Hypothalamus (tissue), 51 donors: ENCODE results near the gene TRIL.

ENCODE experiments used
- DNase-seq, 51 donors: peaks; one replicate each; lab custom pipeline; 2025; lab: John Stamatoyannopoulos, UW

Gene TRIL

DNA sequence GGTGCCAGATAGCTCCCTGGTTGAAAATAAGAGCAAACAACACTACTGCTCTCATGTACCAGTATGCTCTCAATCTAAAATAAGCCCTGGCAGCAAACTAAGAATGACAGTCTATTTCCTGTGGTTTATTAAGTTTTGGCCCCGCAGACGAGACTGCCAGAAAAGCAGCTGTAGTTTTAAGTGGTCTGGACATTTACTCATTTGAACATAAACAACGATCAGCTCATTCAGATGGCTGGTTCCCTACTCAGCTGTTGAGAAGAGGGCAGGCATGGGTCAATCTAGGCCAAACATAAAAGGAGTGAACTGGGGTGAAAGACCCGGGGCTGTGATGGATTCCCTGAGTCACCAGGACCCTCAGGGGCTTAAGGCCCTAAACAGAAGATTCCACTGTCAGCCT is 4.5 kb downstream of the TRIL start:
- no peak for DNase-seq

DNA sequence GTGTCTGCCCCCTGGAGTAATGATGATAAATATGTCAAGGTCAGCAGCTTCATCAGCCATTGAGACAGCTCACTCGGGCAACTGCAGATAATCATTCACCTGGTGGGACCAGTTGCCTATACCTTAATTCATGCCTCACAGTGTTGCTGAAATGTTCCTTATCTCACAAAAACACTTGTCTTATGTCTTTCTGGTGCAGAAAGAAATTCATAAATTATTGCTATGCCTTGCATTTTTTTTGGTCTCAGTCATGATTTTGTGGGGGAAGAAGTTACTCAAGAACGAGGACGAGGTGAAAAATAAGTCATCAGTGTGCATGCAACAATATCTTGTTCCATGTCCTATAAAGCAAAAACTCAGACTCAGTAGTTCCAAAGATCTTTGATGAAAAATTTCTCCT is 16.0 kb downstream of the TRIL start:
- no peak for DNase-seq

DNA sequence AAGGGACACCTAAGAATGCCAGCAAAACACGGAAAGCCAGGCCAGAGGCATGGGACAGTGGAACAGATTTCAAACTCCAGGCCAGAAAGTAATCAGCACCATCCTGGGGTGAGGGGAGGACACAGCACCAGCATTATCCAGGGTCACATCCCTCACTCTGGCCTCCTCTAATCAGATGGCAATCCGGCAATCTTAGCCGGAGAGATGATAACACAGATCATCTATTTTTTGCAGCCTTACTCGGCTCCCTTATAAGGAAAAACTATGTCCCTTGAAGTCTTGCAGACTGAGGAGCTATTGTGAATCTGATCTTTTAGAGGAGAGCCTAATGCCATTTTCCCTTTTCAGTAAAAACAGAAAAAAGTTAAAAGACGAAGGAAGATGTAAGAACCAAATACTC is 16.5 kb downstream of the TRIL start:
- DNase-seq = no peak

DNA sequence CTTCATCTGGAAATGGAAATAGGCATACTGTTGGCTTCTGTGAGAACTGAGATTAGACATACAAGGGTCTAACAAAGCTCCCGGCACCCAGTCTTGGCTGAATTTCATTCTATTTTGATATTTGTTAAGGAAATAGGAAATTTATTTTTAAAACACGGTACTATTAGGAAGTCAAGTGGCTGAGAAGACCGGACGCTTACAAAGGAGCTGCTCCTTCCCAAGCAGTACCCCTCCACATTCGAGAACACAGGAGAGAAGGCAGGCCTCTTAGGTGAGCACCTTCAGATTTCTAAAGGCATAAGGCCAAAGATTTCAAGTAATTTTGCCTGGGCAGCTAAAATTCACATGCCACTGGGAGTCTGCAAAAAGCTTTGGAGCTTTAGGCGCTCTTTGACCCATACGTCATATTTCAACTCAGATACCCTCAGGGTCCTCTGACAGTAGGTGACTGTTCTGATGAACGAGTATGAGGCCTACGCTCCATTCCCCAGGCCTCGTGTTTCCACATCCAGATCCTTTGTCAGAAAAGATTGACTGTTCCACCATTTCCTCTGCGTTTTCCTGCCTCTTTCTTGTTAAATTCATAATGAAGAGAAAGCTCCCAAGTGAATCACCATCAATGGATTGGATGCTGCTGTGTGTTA is 17.3 kb downstream of the TRIL start:
- no peak for DNase-seq

DNA sequence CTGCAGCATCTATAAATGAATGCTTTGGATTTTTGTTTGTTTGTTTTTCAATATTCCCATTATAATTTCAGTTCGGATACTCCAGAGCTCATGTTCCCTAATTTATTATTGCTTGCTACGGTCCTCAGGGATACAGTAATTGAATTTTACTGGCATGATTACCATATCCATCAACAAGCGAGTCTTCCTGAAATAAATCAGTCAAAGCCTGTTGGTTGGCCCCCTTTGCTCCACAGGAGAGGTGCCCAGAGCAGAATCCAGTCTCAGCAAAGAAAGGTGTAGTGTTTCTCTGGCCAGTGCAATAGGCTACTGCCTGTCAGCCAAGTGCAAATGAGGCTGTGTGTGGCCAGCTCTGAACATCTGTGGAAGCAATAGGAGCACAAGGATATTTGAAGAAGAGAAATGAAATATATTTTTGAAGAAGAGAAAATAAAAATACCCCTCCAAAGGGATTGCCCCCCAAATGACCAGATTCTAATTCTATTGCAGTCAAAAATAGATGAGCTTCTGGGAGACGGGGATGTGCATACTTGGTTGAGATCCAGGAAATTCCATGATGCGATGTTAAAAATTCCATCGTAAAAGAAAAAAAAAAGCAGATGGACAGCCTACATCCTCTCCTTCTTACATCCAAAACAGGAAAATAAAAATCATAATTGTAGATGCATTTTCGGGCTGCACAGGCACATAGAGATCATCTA is 18.1 kb downstream of the TRIL start:
- DNase-seq = no peak

DNA sequence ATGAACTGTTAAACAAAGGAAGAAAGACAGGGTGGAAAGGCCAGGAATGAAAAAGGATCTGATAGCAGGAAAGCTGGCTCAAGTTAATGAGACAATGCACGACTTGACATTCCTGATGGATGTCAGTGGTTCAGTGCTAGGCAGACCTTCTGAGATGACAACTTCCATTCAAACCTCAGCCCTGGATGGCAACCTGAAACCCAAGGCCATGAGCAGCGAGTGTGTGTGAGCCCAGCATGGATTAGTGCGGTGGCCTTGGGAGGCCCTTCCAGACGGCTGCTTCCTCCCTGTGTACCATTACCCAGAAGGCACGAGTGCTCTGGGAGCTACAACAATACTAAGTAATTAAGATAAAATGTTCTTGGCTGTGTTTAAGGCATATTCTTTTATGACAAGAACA is 18.8 kb downstream of the TRIL start:
- DNase-seq = no peak

DNA sequence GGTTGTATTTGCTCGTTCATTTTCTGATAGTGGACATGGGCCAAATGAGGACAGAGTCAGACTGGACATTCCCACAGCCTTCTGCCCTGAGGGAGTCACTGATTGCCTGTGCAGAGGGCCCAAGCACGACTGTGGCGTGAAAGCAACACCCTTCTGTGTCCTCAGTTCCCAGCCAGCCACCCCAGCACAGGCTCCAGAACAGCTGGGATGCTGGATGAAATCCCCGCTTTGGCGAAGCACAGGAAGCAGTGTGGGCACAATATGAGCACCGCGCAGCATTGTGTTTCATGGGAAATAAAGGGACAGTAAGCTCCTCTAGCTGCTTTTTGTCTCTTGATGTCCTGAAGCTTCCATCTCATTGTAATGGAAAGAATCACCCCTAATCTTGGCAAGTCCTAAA is 20.5 kb downstream of the TRIL start:
- DNase-seq = no peak

DNA sequence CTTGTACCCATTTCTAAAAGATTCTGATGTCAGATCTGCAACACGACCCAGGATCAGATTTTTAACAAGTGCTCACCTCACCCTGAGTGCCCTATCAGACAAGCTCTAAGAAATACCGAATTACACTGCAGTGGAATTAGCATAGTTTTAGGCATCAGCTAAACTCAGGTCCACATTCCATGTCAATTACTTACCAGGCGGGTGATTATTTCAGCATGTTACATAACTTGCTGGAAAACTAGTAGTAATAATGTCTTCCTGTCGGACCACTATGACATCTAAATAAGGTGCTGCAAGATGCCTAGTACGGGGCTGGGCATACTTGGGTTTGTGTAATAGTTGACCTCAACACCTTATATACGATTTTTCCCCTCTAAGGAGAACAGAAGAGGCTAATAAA is 21.0 kb downstream of the TRIL start:
- no peak for DNase-seq

DNA sequence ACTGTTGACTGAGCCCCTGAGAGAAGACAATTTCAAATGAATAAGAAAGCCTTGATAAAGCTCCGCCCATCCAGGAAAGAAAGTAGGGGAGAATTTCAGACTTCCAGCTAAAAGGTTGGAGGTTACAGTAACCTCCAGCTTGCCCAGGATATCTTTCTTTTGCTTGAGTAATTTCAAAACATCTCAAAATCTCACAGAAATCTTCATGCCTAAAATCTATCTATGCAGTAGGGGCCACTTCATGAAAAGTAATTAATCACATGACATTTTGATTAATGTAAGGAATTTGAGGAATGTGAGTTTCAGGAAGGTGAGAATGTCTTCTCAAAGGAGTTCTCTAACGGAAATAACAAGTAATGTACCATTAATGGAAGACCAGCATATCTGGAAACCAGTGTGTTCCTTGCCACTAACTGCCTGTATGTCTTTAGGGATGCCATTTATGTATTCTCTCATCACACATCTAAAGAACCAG is 24.2 kb downstream of the TRIL start:
- DNase-seq = no peak

DNA sequence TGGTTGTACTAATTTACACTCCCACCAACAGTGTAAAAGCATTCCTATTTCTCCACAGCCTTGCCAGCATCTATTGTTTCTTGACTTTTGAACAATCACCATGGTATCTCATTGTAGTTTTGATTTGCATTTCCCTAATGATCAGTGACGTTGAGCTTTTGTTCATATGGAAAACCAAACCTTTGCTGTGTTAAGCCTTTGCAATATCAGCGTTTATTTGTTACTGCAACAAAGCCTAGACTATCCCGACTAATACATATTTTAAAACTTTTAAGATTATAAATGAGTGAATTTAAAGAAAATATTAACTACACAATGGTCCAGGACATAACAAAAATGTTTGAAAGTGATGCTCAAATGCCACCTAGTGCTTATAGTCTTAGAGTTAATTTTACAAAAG is 26.6 kb downstream of the TRIL start:
- DNase-seq = no peak

DNA sequence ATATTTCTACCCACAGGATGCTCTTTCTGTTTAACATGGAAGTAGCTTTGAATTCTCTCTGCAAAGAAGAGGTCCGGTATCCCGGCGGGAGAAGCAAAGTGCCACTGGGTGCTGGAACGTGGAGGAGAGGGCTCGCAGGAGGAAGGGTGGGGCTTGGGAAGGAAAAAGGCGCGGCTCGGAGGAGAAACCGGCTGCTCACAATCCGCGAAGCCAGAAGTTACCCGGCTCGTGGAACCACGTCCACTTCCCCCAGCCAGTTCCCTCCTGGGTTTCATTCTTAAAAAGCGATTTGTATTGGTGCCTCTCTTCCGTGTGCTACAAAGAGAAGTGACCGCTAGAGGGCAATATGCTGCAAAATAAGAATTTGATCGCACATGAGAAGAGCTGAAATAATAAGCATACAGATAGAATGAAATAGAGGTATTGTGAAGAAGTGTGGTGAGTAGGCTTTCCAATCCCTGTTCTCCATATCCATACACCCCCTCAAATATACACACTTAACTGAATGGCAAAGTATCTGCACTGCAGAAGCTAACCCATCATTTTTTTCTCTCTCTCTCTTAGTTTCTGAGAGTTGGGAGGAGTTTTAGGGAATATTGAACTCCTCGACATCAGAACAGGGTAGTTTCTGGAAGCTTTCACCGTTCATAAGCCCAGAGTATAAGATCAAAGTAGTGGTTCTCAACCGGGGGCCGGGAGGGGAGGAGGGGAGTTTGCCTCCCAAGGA is 31.1 kb downstream of the TRIL start:
- DNase-seq = peak in 40 of 51 donors; percentile 7 to 84 (median 46)

DNA sequence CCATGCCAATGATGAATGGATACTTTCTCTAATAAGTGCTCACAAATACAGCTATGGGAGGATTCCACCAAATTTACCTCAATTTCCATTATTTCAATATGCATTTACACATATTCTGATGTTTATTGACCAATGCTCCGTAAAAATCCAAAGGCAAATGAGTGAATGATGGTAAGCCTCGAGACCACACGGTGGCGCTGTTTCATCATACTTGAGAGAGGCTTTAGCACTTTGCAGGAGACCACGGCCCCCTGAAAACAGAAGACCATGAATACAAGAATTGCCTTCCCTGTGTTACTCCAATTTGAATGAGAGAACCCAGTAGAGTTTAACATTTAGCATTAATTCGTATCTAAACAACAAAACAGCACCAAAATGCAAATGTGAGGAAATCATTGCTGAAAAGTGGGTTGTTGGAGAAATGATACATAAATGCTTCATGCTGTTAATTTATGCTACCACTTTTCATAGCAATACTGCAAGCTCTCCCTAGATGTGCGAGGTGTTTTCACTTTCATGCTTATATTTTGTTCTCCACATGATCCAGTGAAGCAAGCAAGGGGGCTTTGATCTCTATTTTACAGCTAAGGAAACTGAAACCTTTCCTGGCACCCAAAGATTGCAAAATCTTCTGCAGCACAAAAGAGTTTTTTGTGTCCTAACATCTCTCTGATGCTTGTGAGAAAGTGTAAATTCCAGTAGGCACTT is 35.4 kb downstream of the TRIL start:
- peak in 39 of 51 donors; percentile 8 to 85 (median 47) for DNase-seq

DNA sequence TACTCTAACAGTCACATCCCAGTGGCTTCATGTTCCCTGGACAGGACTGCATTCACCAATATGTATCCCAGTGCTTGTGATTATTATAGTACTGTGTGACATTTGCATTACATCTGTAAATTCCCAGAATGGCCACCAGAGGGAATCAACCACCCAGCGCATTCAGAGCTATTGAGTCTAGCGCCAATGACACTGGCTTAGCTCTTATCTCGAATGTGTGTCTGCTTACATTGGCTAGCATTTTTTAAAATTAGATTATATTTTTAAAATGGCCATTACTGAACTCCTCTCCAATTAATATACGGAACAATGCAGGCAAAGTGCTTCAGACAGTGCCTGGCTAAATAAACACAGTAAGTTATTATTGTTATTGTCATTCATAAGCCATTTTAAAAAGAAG is 36.3 kb downstream of the TRIL start:
- peak in 27 of 51 donors; percentile 2 to 81 (median 26) for DNase-seq

DNA sequence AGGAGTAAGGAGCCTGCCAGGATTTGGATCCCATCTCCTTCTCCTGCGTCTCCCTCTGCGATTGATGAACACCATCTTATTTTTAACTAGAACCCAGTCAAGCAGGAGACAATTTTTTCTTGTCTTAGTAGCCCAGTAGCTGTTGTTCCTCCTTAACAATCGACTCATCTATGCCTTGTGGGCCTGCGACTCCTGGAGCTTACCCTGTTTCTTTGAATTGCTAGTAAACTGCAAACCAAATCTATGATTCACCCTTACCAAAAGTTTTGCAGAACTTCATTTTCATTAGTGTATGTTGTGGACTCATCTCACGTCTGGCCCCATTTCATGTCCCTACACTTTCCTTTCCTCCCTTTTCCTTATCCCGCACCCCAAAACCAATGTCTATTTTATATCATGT is 37.7 kb downstream of the TRIL start:
- no peak for DNase-seq

DNA sequence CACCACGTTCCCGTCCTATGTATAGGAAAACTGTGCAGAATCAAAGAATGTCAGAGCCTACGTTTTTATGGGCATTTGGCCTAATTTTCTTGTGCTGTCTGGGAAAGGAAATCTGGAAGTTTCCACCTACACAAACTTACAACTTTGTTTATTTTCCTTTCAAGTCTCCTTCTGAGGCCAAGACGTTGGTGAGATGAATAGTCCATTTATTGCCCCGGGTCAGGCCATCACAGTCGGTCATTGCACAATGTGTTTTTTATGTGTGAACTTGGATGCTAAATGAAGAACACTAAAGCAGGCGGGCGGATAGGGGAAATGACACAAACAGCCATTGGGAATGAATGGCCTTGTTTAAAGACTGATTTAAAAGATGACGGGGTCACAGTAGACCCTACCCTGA is 38.6 kb downstream of the TRIL start:
- peak in 15 of 51 donors; percentile 2 to 49 (median 15) for DNase-seq

DNA sequence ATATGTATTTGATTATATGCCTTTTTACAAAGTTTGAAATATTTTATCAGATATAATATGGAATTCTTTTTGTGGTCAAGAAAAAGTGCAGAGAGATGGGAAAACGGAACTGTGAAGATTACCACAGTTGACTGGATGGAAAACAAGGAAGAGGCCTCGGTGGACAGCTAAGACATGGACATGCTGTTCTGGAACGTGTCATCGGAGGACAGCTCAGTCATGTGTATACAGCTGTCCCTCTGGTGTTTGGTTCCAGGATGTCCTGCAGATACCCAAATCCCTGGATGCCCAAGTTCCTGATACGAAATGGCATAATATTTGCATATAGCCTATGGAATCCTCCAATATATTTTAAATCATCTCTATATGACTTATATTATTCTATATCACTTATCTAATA is 49.4 kb downstream of the TRIL start:
- no peak for DNase-seq

DNA sequence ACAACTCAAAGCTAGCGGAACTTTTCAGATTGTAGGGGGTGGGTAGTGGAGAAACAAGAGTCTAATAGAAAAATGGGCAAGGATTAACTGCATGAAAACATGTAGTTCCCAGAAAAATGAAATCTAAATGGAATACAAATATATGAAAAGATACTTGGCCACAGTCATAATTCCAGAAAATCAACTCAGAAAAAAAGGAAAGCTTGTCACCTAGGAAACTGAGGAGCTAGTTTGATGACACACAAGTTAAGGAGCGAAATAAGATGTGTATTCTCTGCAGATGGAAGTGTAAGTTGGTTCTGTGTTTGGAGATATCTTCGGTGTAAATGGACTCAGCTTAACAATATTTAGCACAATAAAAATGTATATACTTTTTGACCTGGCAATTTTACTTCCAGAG is 52.7 kb downstream of the TRIL start:
- DNase-seq = no peak

DNA sequence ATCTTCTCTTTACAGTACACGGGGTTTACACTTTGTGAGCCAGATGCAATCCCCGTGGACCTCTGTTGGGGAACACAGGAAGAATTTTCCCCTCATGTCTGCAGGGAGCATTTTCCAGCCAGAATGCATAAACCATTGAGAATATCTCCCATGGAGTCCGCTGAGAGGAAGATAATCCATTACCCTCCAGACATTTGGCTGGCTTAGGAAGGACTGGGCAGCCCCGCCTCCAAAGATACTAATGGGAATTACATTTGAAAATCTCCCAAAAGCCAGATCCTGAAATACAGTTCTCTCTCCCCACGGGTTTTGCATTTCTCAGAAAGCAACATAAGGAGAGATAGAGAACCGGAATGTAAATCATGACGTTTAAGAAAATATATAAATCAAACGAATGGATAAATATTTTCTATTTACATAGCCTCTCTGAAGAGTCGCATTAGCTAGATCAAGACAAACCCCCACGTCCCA is 53.5 kb downstream of the TRIL start:
- no peak for DNase-seq

DNA sequence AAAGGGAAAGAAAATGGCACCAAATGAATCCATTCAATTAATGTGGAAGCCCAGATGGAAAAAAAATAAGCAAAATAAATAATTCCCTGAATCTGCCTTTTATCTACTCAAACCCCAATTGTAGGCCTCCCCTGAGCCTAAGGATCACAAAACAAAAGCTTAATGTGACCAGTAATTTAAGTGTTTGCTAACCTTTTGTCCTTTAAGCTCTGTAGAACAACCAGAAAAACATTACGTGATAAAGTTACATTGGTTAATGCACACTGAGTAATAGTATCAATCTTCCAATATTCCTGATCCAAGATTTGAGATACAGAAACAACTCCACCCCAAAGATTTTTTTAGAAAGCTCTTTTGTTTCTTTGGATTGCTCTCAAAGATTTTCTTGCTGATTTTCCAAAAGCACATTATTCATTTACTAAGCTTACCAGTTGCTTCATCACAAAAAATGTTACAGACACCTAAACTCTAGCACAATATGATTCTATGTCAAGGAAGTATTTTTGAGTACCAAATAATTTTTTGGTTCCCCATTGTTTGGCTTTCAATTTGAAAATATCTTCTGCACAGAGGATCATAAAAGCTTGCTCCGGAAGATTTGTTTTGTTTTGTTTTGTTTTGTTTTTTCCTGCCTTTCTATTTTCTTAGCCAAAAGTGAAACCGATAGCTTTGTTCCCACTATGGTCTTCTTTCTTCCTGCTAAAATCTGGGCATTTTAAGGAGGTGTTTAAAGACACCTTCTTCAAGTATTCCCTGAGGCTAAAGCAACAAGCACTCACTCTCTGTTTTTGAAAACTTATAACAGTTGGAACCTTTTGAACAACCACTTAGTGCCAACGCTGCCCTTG is 54.2 kb downstream of the TRIL start:
- DNase-seq = no peak
